HEK293 (cell line): ENCODE results near the gene CDK14.

Experiments used
- MYNN ChIP-seq: fragments of 450-650 bp; formaldehyde crosslinking; IDR thresholded peaks from 2 replicates; pipeline ENCODE4 v1.5.1; 2016; ENCODE audit warnings: missing biosample characterization, missing genetic modification characterization, borderline replicate concordance
- TCF7L2 ChIP-seq: IDR thresholded peaks from 2 replicates; pipeline ENCODE4 v1.6.1; 2011; ENCODE audit warnings: low read depth, mild to moderate bottlenecking, inconsistent platforms, low read length, moderate library complexity, borderline replicate concordance
- ZFP41 ChIP-seq: fragments of 450-650 bp; formaldehyde crosslinking; IDR thresholded peaks from 2 replicates; pipeline ENCODE4 v1.5.1; 2016; ENCODE audit warnings: missing biosample characterization, missing genetic modification characterization, borderline replicate concordance
- ZNF707 ChIP-seq: fragments of 450-650 bp; formaldehyde crosslinking; IDR thresholded peaks from 2 replicates; pipeline ENCODE4 v1.5.1; 2016; ENCODE audit warnings: missing biosample characterization, missing genetic modification characterization
- TF ChIP-seq, protein P1 (sequence below): fragments of 450-650 bp; formaldehyde crosslinking; IDR thresholded peaks from 2 replicates; pipeline ENCODE4 v1.5.1; 2016; ENCODE audit warnings: missing biosample characterization, missing genetic modification characterization
- TF ChIP-seq, protein P2 (sequence below): fragments of 450-650 bp; formaldehyde crosslinking; IDR thresholded peaks from 2 replicates; pipeline ENCODE4 v1.5.1; 2016; ENCODE audit warnings: missing biosample characterization, missing genetic modification characterization
- TF ChIP-seq, protein P3 (sequence below): fragments of 450-650 bp; IDR thresholded peaks from 2 replicates; pipeline ENCODE4 v1.5.1; 2018; ENCODE audit warnings: missing biosample characterization, missing genetic modification characterization
- TF ChIP-seq, protein P4 (sequence below): fragments of 450-650 bp; formaldehyde crosslinking; IDR thresholded peaks from 2 replicates; pipeline ENCODE4 v1.5.1; 2017; ENCODE audit warnings: missing biosample characterization, missing genetic modification characterization

DNA sequence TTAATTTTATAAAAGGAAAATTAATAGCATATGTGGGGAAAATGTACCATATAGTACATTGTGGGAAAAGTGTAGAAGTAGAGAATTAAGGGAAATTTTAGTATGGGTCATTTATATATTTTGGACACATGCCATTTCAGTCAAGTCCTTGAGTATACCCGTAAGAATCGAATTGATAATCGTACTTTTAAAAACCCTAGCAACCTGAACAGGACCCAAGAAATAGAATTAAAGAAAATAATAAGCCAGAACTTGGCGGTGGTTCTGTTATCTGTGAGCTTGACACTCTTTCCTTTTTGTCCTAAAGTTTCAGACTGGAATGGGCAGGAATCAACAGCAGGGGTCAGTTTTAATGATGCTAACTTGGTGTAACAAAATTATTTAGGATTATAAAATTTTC lies 221.0 kb downstream of the CDK14 start:
- TF ChIP-seq, protein P1, sequence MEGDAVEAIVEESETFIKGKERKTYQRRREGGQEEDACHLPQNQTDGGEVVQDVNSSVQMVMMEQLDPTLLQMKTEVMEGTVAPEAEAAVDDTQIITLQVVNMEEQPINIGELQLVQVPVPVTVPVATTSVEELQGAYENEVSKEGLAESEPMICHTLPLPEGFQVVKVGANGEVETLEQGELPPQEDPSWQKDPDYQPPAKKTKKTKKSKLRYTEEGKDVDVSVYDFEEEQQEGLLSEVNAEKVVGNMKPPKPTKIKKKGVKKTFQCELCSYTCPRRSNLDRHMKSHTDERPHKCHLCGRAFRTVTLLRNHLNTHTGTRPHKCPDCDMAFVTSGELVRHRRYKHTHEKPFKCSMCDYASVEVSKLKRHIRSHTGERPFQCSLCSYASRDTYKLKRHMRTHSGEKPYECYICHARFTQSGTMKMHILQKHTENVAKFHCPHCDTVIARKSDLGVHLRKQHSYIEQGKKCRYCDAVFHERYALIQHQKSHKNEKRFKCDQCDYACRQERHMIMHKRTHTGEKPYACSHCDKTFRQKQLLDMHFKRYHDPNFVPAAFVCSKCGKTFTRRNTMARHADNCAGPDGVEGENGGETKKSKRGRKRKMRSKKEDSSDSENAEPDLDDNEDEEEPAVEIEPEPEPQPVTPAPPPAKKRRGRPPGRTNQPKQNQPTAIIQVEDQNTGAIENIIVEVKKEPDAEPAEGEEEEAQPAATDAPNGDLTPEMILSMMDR (tag by site-specific recombination): no peak
- TF ChIP-seq, protein P2, sequence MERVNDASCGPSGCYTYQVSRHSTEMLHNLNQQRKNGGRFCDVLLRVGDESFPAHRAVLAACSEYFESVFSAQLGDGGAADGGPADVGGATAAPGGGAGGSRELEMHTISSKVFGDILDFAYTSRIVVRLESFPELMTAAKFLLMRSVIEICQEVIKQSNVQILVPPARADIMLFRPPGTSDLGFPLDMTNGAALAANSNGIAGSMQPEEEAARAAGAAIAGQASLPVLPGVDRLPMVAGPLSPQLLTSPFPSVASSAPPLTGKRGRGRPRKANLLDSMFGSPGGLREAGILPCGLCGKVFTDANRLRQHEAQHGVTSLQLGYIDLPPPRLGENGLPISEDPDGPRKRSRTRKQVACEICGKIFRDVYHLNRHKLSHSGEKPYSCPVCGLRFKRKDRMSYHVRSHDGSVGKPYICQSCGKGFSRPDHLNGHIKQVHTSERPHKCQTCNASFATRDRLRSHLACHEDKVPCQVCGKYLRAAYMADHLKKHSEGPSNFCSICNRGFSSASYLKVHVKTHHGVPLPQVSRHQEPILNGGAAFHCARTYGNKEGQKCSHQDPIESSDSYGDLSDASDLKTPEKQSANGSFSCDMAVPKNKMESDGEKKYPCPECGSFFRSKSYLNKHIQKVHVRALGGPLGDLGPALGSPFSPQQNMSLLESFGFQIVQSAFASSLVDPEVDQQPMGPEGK (tag by site-specific recombination): no peak
- TF ChIP-seq ZFP41 (no peak), ZNF707 (no peak), TCF7L2 (no peak), MYNN (tag by site-specific recombination) (no peak)
- TF ChIP-seq, protein P3, sequence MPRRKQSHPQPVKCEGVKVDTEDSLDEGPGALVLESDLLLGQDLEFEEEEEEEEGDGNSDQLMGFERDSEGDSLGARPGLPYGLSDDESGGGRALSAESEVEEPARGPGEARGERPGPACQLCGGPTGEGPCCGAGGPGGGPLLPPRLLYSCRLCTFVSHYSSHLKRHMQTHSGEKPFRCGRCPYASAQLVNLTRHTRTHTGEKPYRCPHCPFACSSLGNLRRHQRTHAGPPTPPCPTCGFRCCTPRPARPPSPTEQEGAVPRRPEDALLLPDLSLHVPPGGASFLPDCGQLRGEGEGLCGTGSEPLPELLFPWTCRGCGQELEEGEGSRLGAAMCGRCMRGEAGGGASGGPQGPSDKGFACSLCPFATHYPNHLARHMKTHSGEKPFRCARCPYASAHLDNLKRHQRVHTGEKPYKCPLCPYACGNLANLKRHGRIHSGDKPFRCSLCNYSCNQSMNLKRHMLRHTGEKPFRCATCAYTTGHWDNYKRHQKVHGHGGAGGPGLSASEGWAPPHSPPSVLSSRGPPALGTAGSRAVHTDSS (tag by site-specific recombination): no peak
- TF ChIP-seq, protein P4, sequence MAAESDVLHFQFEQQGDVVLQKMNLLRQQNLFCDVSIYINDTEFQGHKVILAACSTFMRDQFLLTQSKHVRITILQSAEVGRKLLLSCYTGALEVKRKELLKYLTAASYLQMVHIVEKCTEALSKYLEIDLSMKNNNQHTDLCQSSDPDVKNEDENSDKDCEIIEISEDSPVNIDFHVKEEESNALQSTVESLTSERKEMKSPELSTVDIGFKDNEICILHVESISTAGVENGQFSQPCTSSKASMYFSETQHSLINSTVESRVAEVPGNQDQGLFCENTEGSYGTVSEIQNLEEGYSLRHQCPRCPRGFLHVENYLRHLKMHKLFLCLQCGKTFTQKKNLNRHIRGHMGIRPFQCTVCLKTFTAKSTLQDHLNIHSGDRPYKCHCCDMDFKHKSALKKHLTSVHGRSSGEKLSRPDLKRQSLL: no peak
